Glutamatergic neuron (in vitro differentiated cells): ENCODE data around the gene COPS7B. TPM values are rescaled to one million over a fixed set of nuclear protein-coding genes. Genes with fewer than 3 reads are reported as not detected.
"Not testable (repeated sequence)": the region's sequence is repeated elsewhere in the genome, so short reads cannot be mapped to it uniquely, and the experiment has no call there.

Source experiments
- DNase-seq: peaks from one replicate; pipeline ENCODE4 v3.0.0; 2022
- H3K27ac Mint-ChIP-seq: one replicate; pipeline ENCODE4 v1.8.0; 2020; ENCODE audit warnings: mild to moderate bottlenecking, mixed read lengths, inconsistent platforms; ENCODE audit not compliant: unreplicated experiment
- H3K27me3 Mint-ChIP-seq: one replicate; pipeline ENCODE4 v1.8.0; 2020; ENCODE audit warnings: mild to moderate bottlenecking, moderate library complexity, mixed read lengths, inconsistent platforms; ENCODE audit not compliant: unreplicated experiment
- H3K36me3 Mint-ChIP-seq: one replicate; pipeline ENCODE4 v1.8.0; 2020; ENCODE audit warnings: mild to moderate bottlenecking, mixed read lengths, inconsistent platforms; ENCODE audit not compliant: unreplicated experiment
- H3K4me1 Mint-ChIP-seq: one replicate; pipeline ENCODE4 v1.8.0; 2020; ENCODE audit warnings: mild to moderate bottlenecking, low read depth, mixed read lengths, inconsistent platforms; ENCODE audit not compliant: unreplicated experiment
- H3K4me3 Mint-ChIP-seq: one replicate; pipeline ENCODE4 v1.8.0; 2020; ENCODE audit warnings: mild to moderate bottlenecking, mixed read lengths, inconsistent platforms; ENCODE audit not compliant: unreplicated experiment
- H3K9me3 Mint-ChIP-seq: one replicate; pipeline ENCODE4 v1.8.0; 2020; ENCODE audit warnings: mild to moderate bottlenecking, moderate library complexity, mixed read lengths, inconsistent platforms; ENCODE audit not compliant: unreplicated experiment
- long read RNA-seq: library from polyadenylated mRNA; unstranded; transcript quantifications from one replicate; pipeline ENCODE4 v2.0.0, GENCODE V29; 2020; ENCODE audit not compliant: unreplicated experiment
- total RNA-seq: library from RNA; stranded (reverse); fragmentation: NEBNext Ultra II Directional; extraction: Animal tissue kit (Norgen Biotek cat#: 25700); gene quantifications from one replicate; pipeline ENCODE4 v1.2.1, GENCODE V29; 2021; ENCODE audit not compliant: unreplicated experiment
- TF ChIP-seq, protein P1 (sequence below): fragments of 200-600 bp; sonication (generic); IDR thresholded peaks from one replicate; pipeline ENCODE4 v1.5.0; 2021; ENCODE audit not compliant: partially characterized antibody, unreplicated experiment

Gene COPS7B
- total RNA-seq, result 53.2 TPM
- long read RNA-seq, transcript COPS7B-201 (7 exons, 2,544 nt), result major isoform, 40 of 55 reads
- long read RNA-seq, partial matches to known transcripts, result 1 of 55 reads
- long read RNA-seq, other reads (novel, unspliced or antisense), result 6 of 55 reads

GRCh38 chr2:231786177-231786916 is at the start of gene COPS7B:
COPS7B (plus strand) TSS chr2:231786445; CDS start chr2:231788571, 2,126 bp downstream.
- Mint-ChIP-seq H3K27ac (peak within 1 kb of the TSS; percentile 88), H3K27me3 (peaks cover 8% of the 10 kb centered on the region), H3K36me3 (no peaks in the 10 kb centered on the region), H3K4me3 (peak within 1 kb of the TSS; percentile 93), H3K4me1 (peaks cover 18% of the 10 kb centered on the region), H3K9me3 (peaks cover 13% of the 10 kb centered on the region)
- peak; percentile 90 for DNase-seq
- TF ChIP-seq, protein P1, sequence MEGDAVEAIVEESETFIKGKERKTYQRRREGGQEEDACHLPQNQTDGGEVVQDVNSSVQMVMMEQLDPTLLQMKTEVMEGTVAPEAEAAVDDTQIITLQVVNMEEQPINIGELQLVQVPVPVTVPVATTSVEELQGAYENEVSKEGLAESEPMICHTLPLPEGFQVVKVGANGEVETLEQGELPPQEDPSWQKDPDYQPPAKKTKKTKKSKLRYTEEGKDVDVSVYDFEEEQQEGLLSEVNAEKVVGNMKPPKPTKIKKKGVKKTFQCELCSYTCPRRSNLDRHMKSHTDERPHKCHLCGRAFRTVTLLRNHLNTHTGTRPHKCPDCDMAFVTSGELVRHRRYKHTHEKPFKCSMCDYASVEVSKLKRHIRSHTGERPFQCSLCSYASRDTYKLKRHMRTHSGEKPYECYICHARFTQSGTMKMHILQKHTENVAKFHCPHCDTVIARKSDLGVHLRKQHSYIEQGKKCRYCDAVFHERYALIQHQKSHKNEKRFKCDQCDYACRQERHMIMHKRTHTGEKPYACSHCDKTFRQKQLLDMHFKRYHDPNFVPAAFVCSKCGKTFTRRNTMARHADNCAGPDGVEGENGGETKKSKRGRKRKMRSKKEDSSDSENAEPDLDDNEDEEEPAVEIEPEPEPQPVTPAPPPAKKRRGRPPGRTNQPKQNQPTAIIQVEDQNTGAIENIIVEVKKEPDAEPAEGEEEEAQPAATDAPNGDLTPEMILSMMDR, result peak; percentile 23

DNA sequence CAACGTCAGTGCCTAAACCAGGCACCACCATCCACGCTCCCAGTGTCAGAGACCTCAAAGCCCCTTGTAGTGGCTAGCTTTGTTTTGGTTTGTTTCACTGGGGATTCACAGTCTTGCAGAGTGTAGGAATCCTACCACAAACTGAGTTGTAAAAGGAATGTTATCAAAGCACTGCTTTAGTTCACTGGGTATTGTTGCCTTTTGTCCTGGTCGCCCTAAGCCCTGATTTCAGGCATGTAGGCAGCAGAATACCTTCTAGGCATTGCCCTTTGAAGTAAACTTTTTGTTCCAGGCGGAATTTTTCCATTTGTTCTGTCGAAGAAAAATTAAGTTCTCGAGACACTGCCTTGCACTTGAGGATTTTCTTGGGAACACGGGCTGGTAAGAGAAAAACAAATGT is 48.5 kb upstream of the COPS7B start:
- H3K27ac Mint-ChIP-seq, result no peak overlapping the region
- TF ChIP-seq, protein P1, result no peak
- peaks cover 3% of the 10 kb centered on the region for H3K4me1 Mint-ChIP-seq
- DNase-seq, result no peak
- H3K9me3 Mint-ChIP-seq, result no peaks in the 10 kb centered on the region
- H3K36me3 Mint-ChIP-seq, result no peaks in the 10 kb centered on the region
- no peaks in the 10 kb centered on the region for H3K27me3 Mint-ChIP-seq
- no peak overlapping the region for H3K4me3 Mint-ChIP-seq

DNA sequence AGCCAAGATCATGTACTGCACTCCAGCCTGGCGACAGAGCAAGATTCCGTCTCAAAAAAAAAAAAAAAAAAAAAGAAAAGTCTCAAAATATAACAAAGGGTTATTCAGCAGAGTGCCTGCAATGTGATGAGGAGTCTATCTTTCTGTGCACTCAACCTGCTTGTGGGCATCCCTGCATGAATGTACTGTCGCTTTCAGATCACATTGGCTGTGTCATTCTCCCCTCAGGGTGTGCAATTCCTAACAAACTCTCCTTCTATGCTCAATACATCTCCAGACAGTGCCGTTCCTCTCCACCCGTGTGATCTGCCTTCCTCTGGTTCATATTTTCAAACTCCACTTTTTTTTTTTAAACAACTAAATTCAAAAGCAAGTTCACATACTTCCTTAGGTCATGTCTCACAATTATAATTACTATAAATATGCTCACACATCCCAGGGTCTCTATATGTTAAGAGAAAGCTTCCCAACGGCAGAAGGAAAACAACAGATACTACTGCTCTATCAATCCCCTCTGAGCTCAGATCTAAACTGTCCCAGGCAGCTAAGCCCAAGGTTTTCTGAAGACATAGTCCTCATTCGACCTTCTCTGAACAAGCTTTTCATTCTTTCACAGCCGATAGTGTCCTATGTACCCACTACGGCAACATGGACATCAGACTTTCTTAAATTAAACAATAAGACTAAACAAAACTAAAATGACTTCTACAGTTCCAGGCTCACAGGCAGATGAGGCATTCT is 42.7 kb upstream of the COPS7B start:
- Mint-ChIP-seq H3K27ac (no peak overlapping the region), H3K4me3 (no peak overlapping the region), H3K9me3 (no peaks in the 10 kb centered on the region), H3K4me1 (peaks cover 13% of the 10 kb centered on the region), H3K27me3 (peaks cover 2% of the 10 kb centered on the region), H3K36me3 (no peaks in the 10 kb centered on the region)
- TF ChIP-seq, protein P1, result no peak
- DNase-seq, result no peak

DNA sequence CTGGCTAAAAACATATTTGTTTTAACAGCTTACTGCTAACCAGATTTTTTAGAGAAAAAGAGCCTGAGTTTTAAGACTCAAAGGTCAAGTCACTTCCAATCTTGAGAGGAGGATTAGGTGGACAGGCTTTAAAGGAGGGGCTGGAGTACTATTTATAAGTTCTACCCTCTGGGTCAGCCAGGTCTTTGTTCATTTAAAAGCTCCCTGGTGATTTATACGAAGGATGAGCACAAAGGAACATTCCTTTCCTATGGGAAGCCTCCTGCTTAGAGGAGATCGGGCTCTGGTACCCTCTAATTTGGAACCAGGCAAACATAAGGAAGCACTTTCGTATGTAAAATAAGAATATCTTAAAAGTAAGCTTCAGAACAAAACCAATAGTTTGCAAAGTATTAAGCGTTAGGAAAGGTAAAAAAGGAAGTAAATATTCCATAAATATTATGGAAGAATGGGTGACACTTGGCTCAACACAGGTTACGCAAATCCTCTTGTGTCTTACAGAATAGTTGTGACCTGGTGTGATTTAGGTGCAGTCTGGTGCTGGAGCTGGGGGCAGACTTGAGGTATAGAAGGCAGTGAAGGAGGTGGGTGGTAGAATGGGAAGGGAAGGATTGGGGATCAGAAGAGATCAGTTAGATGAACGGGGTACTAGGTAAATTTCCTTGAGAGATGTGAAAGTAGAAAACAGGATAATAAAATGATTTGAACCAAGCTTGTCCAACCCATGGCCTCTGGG is 40.8 kb upstream of the COPS7B start:
- Mint-ChIP-seq H3K27me3 (peaks cover 2% of the 10 kb centered on the region), H3K36me3 (no peaks in the 10 kb centered on the region), H3K4me3 (no peak overlapping the region), H3K4me1 (peaks cover 13% of the 10 kb centered on the region), H3K27ac (no peak overlapping the region), H3K9me3 (no peaks in the 10 kb centered on the region)
- TF ChIP-seq, protein P1, result no peak
- no peak for DNase-seq

DNA sequence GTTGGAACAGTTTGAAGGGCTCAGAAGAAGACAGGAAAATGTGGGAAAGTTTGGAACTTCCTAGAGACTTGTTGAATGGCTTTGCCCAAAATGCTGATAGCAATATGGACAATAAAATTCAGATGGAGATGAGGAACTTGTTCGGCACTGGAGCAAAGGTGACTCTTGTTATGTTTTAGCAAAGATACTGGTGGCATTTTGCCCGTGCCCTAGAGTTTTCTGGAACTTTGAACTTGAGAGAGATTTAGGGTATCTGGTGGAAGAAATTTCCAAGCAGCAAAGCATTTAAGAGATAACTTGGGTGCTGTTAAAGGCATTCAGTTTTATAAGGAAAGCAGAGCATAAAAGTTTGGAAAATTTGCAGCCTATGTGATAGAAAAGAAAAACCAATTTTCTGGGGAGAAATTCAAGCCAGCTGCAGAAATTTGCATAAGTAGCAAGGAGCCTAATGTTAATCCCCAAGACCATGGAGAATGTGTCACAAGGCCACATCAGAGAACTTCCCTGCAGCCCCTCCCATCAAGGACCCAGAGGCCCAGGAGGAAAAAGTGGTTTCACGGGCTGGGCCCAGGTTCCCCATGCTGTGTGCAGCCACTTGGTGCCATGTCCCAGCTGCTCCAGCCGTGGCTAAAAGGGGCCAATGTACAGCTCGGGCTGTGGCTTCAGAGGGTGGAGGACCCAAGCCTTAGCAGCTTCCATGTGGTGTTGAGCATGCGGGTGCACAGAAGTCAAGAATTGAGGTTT is 37.9 kb upstream of the COPS7B start:
- DNase-seq, H3K27me3 Mint-ChIP-seq, H3K36me3 Mint-ChIP-seq, H3K9me3 Mint-ChIP-seq, H3K4me3 Mint-ChIP-seq, H3K4me1 Mint-ChIP-seq, H3K27ac Mint-ChIP-seq: not testable (repeated sequence)

- H3K4me3 Mint-ChIP-seq, H3K9me3 Mint-ChIP-seq: not testable (repeated sequence)
Observed at GRCh38 chr2:231749016-231749415, 37.2 kb upstream of the COPS7B start.

More at GRCh38 chr2:231749016-231749415, 37.2 kb upstream of the COPS7B start:
- not testable (repeated sequence) for H3K36me3 Mint-ChIP-seq, H3K27ac Mint-ChIP-seq, H3K27me3 Mint-ChIP-seq, H3K4me1 Mint-ChIP-seq, DNase-seq
